ENCODE measurements around the gene CPT2. TPM values are rescaled to one million over a fixed set of nuclear protein-coding genes. Genes with fewer than 3 reads are reported as not detected.

The CPT2 gene
- total RNA-seq, 4 donors from 2014 or later: 20.0 to 37.3 (median 27.1) TPM

GRCh38 chr1:53155534-53155933, 41.1 kb upstream of the CPT2 start:
- intact Hi-C loops (cut with DNase I): no loop called here
- Histone ChIP-seq H3K4me3 (no peak overlapping the region), H3K27me3 (peaks cover 0 to 6% (median 0%) of the 10 kb centered on the region in 4 donors), H3K27ac (no peak overlapping the region), H3K36me3 (no peaks in the 10 kb centered on the region), H3K4me1 (no peaks in the 10 kb centered on the region), H3K9me3 (no peaks in the 10 kb centered on the region)
- 100% methylated on average over 1 of the region's 1 CpG; no CpG with 5 or more reads in 1 of the 2 donors for WGBS, 2 donors
- no peak for DNase-seq
- no peak for TF ChIP-seq CTCF (IDR thresholded peaks at IDR 0.05)
- no peak for TF ChIP-seq POLR2A (IDR thresholded peaks at IDR 0.05)

GRCh38 chr1:53155945-53156344, 40.7 kb upstream of the CPT2 start:
- no peak for DNase-seq
- Histone ChIP-seq H3K36me3 (no peaks in the 10 kb centered on the region), H3K4me1 (no peaks in the 10 kb centered on the region), H3K27me3 (peaks cover 0 to 6% (median 0%) of the 10 kb centered on the region in 4 donors), H3K27ac (no peak overlapping the region), H3K9me3 (no peaks in the 10 kb centered on the region), H3K4me3 (no peak overlapping the region)
- TF ChIP-seq POLR2A (IDR thresholded peaks at IDR 0.05) (no peak), CTCF (IDR thresholded peaks at IDR 0.05) (no peak)
- intact Hi-C loops (cut with DNase I): no loop called here
- 85 to 90% methylated on average over 6 to 7 of the region's 7 CpGs for WGBS, 2 donors

GRCh38 chr1:53156783-53157182, 39.8 kb upstream of the CPT2 start:
- Histone ChIP-seq H3K9me3 (no peaks in the 10 kb centered on the region), H3K4me3 (no peak overlapping the region), H3K4me1 (no peaks in the 10 kb centered on the region), H3K27me3 (peaks cover 0 to 6% (median 0%) of the 10 kb centered on the region in 4 donors), H3K27ac (no peak overlapping the region), H3K36me3 (no peaks in the 10 kb centered on the region)
- DNase-seq: no peak
- intact Hi-C loops (cut with DNase I): no loop called here
- TF ChIP-seq CTCF (IDR thresholded peaks at IDR 0.05) (no peak), POLR2A (IDR thresholded peaks at IDR 0.05) (no peak)
- WGBS, 2 donors: 67 to 72% methylated on average over 3 of the region's 3 CpGs

GRCh38 chr1:53158900-53159299, 37.7 kb upstream of the CPT2 start:
- Histone ChIP-seq H3K4me3 (no peak overlapping the region), H3K36me3 (no peaks in the 10 kb centered on the region), H3K9me3 (no peaks in the 10 kb centered on the region), H3K4me1 (no peaks in the 10 kb centered on the region), H3K27me3 (no peaks in the 10 kb centered on the region), H3K27ac (no peak overlapping the region)
- no peak for DNase-seq
- TF ChIP-seq CTCF (IDR thresholded peaks at IDR 0.05): no peak
- TF ChIP-seq POLR2A (IDR thresholded peaks at IDR 0.05): no peak
- 89 to 91% methylated on average over 1 of the region's 1 CpG for WGBS, 2 donors
- intact Hi-C loops (cut with DNase I): no loop called here

GRCh38 chr1:53160924-53161378, 35.7 kb upstream of the CPT2 start:
- intact Hi-C loops (cut with DNase I): no loop called here
- TF ChIP-seq POLR2A (IDR thresholded peaks at IDR 0.05): no peak
- TF ChIP-seq CTCF (IDR thresholded peaks at IDR 0.05): no peak

More at GRCh38 chr1:53160924-53161378, 35.7 kb upstream of the CPT2 start:
- Histone ChIP-seq H3K9me3 (no peaks in the 10 kb centered on the region), H3K27me3 (no peaks in the 10 kb centered on the region), H3K36me3 (no peaks in the 10 kb centered on the region), H3K4me1 (no peaks in the 10 kb centered on the region), H3K27ac (no peak overlapping the region), H3K4me3 (no peak overlapping the region)
- no peak for DNase-seq
- WGBS, 2 donors: 43 to 83% methylated on average over 1 of the region's 2 CpGs

Measured in esophagus squamous epithelium (tissue), 5 donors.